ENCODE data around the gene TCFL5.

The TCFL5 gene

GRCh38 chr20:62895539-62895938 is 33.9 kb upstream of the TCFL5 start:
- DNase-seq (ENCODE audit: low read depth) = no peak

GRCh38 chr20:62894261-62894660 is 32.6 kb upstream of the TCFL5 start:
- DNase-seq (ENCODE audit: low read depth) = no peak

DNA sequence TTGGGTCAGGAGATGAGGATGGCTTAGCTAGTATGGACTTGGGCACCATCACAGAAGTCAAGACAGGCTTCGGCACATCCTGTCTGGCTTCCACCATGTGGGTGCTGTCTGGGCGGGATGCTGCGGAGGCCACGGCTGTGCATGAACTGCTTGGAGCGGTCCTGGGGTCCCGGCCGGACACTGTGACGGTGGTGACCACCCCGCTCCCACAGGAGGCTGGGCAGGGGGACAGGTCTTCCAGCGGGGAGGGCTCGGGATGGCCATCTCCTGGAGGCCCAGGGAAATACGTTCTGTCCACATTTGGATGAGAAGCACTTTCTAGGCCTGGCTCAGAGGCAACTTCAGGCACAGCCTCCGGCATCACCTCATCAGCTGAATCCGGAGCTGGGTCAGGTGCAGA is 32.1 kb upstream of the TCFL5 start:
- DNase-seq (ENCODE audit: low read depth) = no peak

DNA sequence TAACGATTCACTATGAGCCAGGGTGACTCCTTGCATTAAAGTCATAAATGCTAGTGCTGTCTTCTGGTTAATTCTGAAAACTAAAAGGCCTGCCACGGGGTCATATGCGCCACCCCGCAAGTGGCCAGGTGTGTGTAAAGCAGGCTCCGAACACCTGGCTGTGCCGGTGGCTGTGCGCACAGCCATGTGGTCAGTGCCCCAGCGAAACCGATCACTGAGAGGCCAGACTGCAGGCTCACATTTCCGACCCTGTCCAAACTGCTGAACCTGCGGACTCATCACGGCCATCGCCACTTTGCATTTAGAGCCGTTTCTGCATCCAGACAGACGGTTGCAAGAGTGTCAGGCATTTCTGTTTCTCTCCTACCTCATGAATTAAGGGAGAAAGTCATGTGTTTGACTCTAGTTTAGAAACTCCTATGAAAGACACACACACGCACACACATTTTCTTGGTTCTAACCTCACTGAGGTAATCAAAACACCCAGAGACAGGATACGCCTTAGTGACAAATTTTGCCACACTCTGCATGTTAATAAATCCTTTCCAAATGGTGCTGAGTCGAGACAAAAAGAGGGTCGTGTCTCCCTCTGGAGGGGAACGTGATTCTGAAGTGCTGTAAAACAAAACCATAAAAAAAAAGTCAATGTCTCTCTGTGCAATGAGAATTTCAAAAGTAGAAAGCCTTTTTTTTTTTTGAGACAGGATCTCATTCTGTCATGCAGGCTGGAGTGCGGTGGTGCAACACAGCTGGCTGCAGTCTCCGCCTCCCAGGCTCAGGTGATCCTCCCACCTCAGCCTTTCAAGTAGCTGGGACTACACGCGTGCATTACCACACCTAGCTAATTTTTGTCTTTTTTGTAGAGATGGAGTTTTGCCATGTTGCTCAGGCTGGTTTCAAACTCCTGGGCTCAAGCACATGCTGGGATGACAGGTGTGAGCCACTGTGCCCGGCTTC is 31.0 kb upstream of the TCFL5 start:
- no peak for DNase-seq (ENCODE audit: low read depth)

GRCh38 chr20:62891111-62891510 is 29.5 kb upstream of the TCFL5 start:
- no peak for DNase-seq (ENCODE audit: low read depth)

GRCh38 chr20:62890444-62890843 is 28.8 kb upstream of the TCFL5 start:
- no peak for DNase-seq (ENCODE audit: low read depth)

DNA sequence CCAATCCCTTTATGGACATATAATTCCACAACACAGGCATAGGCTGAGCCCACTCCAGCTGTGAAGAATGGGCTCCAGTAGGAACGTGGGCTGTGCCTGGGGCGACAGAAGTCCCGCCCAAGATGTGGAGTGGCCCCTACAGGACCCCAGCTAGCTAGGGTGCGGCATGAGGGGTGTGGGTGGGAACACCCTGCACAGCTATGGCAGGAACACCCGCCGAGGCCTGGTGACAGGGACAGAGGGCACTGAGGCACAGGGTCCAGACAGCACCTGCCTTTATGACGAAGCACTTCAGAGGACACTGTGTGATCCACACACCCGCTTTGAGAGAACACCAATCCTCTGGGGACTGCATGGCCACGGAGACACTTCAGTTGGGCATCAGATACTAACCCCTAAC is 28.2 kb upstream of the TCFL5 start:
- no peak for DNase-seq (ENCODE audit: low read depth)

GRCh38 chr20:62889411-62889810 is 27.8 kb upstream of the TCFL5 start:
- DNase-seq (ENCODE audit: low read depth) = no peak

DNA sequence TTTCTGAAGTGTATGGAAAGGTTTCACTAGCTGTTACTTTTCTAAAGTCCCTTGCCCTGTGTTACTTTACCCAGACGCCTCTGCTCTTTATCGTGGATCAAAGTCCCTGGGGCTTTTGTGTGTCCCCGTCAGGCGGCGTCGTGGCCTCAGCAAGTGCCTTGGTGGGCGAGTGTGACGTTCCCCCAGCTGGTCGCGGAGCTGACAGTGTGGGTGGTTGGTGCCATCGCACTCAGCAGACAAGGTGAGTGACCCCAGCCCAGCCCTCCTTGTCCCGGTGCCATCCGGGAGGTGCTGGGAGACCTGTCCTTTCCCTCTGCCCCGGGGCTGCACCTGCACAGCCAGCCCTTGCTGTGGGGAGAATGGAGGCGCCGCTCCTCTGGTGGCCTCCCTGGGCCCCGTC is 27.3 kb upstream of the TCFL5 start:
- DNase-seq (ENCODE audit: low read depth) = no peak

- no peak for DNase-seq (ENCODE audit: low read depth)
Measured at GRCh38 chr20:62888406-62888805, 26.8 kb upstream of the TCFL5 start.

DNA sequence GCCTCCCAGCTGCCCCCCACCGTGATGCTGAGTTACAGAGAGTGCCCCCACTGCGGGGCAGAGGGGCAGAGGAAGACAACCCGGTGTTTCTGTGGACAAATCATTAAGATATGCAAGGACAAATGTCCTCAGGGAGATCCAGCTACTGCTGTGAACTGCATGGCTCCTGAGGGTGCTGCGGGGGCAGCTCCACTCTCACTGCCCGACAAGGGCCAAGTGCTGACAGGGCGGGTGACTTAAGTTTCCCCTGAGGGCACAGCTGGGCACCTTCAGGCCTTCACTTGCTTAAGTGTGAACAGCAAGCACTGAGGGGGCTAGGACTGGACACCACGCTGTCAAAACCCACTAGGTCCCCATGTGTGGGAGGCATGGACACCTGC is 26.2 kb upstream of the TCFL5 start:
- no peak for DNase-seq (ENCODE audit: low read depth)

GRCh38 chr20:62887152-62887859 is 25.7 kb upstream of the TCFL5 start:
- no peak for DNase-seq (ENCODE audit: low read depth)

GRCh38 chr20:62886709-62887058 is 25.1 kb upstream of the TCFL5 start:
- no peak for DNase-seq (ENCODE audit: low read depth)

GRCh38 chr20:62885896-62886708 is 24.5 kb upstream of the TCFL5 start:
- no peak for DNase-seq (ENCODE audit: low read depth)

GRCh38 chr20:62885046-62885895 is 23.6 kb upstream of the TCFL5 start:
- no peak for DNase-seq (ENCODE audit: low read depth)

DNA sequence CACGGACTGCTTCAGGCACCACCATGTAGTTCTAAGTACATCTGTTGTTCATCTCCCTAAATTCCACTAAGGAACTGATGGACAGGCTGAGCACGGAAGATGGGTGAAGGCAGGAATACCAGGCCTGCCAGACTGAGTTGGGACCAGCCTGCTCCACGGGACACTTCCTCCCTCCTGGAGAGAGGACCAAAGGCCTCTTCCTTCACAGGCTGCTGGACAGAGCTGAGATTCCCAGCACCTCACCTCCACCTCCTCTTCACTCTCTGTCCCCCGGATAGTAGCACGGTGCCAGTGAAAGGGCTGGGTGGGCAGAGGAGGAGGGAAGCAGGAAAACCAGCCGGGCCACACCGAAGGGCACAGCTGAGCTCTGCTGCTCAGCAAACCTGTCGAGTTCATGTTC is 22.9 kb upstream of the TCFL5 start:
- DNase-seq (ENCODE audit: low read depth) = no peak

- no peak for DNase-seq (ENCODE audit: low read depth)
Measured at GRCh38 chr20:62882426-62882825, 20.8 kb upstream of the TCFL5 start.

DNA sequence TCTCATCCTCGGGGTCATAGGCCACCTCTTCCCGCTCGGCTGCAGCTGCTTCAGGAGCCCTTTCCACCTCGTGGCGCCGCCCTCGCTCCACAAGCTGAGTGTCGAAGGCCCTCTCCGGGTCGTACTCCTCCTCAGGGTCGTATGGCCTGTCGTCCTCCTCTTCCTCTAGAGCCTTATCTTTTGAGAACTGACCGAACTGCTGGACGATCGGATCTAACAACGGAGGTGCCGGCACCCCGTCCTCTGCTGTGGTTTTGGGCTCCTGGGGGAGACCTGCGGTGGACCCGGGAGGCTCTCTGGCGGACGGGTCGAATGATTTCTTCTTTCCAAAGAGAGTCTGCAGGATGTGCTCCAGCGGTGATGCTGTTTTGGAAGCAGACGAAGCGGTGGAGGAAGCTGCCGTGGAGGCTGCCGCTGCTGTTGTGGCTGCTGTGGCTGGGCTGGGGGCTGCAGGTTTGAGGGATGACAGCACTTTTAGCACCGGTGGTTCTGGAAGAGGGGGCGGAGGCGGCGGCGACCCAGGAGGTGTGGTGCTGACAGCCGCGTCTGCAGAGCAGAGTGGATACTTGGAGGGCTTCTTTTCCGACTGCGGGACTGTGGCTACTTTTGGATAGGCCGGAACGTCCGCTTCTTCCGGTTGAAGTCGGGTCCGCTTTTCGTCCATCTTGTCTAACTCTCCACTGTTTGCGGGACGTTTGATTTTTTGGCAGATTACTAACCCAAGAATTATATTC is 20.2 kb upstream of the TCFL5 start:
- DNase-seq (ENCODE audit: low read depth) = no peak

GRCh38 chr20:62880935-62881661 is 19.5 kb upstream of the TCFL5 start:
- no peak for DNase-seq (ENCODE audit: low read depth)
